ENCODE data around the gene PM20D1. TPM values are rescaled to one million over a fixed set of nuclear protein-coding genes. Genes with fewer than 3 reads are reported as not detected.
"Not testable (repeated sequence)": the region's sequence is repeated elsewhere in the genome, so short reads cannot be mapped to it uniquely, and the experiment has no call there.

The PM20D1 gene, protein sequence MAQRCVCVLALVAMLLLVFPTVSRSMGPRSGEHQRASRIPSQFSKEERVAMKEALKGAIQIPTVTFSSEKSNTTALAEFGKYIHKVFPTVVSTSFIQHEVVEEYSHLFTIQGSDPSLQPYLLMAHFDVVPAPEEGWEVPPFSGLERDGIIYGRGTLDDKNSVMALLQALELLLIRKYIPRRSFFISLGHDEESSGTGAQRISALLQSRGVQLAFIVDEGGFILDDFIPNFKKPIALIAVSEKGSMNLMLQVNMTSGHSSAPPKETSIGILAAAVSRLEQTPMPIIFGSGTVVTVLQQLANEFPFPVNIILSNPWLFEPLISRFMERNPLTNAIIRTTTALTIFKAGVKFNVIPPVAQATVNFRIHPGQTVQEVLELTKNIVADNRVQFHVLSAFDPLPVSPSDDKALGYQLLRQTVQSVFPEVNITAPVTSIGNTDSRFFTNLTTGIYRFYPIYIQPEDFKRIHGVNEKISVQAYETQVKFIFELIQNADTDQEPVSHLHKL
- not detected for polyA plus RNA-seq (ENCODE audit: insufficient read length)

DNA sequence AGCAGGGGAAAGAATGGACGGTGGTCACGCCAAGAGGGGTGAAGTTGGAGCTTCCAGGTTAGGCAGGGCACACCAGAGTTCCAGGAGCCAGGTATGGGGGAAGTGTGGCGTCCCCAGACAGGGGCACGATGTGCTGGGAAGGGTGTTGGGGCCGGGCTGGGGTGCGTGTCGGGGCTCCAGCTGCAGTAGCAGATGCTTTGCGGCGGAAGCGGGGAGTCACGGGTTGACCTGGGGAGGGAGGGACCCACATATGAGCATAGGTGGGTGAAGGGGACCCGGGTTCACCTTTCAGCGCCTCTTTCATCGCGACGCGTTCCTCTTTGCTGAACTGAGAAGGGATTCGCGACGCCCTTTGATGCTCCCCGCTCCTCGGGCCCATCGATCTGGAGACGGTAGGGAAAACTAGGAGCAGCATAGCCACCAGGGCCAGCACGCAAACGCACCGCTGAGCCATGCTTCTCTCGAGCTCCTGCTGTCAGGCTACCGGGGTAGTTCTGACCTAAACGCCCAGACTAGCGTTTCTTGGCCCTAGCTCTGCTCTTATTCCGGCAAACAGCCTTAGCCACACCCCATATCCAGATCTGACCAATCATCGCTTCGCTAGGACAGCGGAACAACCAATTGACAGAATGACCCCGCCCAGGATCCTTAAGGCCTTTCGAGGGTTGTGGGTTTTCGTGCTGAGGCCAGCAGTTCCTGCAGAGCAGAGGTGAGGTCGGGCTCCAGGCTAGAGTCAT, at the start of gene PM20D1:
PM20D1 (minus strand) TSS at position 514 of the 737 bp plus-strand sequence; CDS start at position 454, 60 bp downstream.
- DNase-seq (ENCODE audit: low read depth) = peak; percentile 83

DNA sequence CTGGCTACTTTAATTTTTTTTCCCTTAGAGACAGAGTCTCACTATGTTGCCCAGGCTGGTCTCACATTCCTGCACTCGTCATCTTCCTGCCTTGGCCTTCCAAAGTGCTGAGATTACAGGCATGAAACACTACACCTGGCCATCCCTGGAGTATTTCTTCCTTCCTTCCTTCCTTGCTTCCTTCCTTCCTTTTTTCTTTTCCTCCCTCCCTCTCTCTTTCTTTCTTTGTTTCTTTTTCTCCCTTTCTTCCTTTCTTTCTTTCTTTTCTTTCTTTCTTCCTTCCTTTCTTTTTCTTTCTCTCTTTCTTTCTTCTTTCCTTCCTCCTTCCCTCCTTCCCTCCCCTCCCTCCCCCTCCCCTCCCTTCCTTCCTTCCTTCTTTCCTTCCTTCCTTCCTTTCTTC, 46.4 kb upstream of the PM20D1 start:
- no peak for DNase-seq (ENCODE audit: low read depth)

DNA sequence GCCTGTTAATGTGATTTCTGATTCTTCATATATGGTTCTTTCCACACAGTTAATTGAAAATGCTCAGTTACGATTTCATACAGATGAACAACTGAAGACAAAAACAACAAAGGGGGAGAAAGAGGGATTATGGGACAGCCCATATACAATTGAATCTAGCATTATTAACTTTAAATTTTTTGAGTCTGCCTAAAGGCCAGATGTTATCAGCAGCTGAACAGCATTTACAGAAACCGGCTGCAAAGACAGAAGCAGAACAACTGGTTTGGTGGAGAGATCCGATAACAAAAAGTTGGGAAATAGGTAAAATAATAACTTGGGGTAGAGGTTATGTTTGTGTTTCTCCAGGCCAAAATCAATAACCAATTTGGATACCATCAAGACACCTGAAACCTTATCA, 44.2 kb upstream of the PM20D1 start:
- not testable (repeated sequence) for DNase-seq (ENCODE audit: low read depth)

- DNase-seq (ENCODE audit: low read depth) = not testable (repeated sequence)
These were observed 42.2 kb upstream of the PM20D1 start for GRCh38 chr1:205892175-205892574.

GRCh38 chr1:205891481-205891880, 41.5 kb upstream of the PM20D1 start:
- not testable (repeated sequence) for DNase-seq (ENCODE audit: low read depth)

DNA sequence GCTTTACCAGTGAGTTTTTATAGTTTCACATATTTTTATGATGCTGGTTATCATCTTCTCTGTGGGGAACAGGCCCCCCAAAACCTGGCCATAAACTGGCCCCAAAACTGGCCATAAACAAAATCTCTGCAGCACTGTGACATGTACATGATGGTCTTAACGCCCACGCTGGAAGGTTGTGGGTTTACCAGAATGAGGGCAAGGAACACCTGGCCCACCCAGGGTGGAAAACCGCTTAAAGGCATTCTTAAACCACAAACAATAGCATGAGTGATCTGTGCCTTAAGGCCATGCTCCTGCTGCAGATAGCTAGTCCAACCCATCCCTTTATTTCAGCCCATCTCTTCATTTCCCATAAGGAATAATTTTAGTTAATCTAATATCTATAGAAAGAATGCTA, 40.7 kb upstream of the PM20D1 start:
- DNase-seq (ENCODE audit: low read depth) = not testable (repeated sequence)

DNA sequence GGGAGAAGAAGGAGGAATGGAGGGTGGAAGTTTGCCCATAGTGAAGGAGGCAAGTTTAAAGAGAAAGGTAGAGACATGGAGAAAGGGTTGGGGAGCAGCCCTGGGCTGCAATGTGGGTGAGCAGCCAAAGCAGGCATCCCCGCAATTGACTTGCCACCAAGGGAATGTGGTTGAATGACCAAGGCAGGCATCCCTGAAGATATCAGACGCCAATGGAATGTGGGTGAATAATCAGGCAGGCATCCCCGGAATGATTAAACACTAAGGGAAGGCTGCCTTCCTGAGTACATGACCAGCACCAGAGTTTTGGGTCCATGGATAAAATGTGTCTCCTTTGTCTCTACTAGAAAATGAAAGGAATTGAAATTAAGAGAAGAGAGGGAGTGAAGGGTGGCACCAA, 39.8 kb upstream of the PM20D1 start:
- not testable (repeated sequence) for DNase-seq (ENCODE audit: low read depth)

GRCh38 chr1:205889006-205889405, 39.1 kb upstream of the PM20D1 start:
- not testable (repeated sequence) for DNase-seq (ENCODE audit: low read depth)

- DNase-seq (ENCODE audit: low read depth) = no peak
These were observed 33.9 kb upstream of the PM20D1 start for GRCh38 chr1:205883792-205884191.

- no peak for DNase-seq (ENCODE audit: low read depth)
These were observed 31.0 kb upstream of the PM20D1 start for GRCh38 chr1:205880923-205881322.

DNA sequence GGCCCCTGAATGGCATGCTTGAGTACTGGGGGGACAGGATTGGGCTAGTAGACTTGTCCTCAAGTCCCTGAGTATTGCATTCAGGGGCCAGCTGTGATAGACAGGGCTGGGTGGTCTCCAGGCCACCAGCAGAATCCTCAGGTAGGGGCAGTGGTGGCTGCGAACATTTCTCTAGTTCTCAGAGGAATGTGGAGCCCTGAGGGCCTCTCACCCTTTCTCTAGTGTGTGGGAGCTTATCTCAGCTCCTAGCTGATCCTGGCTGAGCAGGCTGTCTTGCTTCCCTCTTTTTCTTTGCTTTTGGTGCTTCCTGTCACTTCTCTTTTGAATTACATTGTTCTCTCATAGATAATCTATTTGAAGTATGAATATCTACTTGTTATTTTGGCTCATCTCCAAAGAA, 30.0 kb upstream of the PM20D1 start:
- DNase-seq (ENCODE audit: low read depth) = no peak

GRCh38 chr1:205878026-205878425, 28.1 kb upstream of the PM20D1 start:
- no peak for DNase-seq (ENCODE audit: low read depth)

DNA sequence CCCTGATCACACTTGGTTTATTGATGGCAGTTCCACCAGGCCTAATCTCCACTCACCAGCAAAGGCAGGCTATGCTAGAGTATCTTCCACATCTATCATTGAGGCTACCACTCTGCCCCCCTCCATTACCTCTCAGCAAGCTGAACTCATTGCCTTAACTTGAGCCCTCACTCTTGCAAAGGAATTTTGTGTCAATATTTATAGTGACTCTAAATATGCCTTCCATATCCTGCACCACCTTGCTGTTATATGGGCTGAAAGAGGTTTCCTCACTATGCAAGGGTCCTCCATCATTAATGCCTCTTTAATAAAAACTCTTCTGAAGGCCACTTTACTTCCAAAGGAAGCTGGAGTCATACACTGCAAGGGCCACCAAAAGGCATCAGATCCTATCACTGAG, 23.2 kb upstream of the PM20D1 start:
- not testable (repeated sequence) for DNase-seq (ENCODE audit: low read depth)

GRCh38 chr1:205870236-205870635, 20.3 kb upstream of the PM20D1 start:
- DNase-seq (ENCODE audit: low read depth) = no peak

DNA sequence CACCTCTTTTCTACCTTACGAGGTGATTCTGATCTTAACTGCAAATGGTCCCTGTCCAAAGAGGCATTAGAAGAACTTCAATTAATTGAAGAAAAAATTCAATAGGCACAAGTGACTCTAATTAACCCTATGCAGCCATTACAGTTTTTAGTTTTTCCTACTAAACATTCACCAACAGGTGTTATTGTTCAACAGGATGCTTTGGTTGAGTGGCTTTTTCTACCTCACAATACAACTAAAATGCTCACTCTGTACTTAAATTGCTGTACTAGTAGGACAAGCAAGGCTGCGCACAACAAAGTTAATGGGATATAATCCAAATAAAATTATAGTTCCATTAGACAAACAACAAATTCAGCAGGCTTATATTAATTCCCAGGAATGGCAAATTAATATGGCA, 11.6 kb upstream of the PM20D1 start:
- no peak for DNase-seq (ENCODE audit: low read depth)

DNA sequence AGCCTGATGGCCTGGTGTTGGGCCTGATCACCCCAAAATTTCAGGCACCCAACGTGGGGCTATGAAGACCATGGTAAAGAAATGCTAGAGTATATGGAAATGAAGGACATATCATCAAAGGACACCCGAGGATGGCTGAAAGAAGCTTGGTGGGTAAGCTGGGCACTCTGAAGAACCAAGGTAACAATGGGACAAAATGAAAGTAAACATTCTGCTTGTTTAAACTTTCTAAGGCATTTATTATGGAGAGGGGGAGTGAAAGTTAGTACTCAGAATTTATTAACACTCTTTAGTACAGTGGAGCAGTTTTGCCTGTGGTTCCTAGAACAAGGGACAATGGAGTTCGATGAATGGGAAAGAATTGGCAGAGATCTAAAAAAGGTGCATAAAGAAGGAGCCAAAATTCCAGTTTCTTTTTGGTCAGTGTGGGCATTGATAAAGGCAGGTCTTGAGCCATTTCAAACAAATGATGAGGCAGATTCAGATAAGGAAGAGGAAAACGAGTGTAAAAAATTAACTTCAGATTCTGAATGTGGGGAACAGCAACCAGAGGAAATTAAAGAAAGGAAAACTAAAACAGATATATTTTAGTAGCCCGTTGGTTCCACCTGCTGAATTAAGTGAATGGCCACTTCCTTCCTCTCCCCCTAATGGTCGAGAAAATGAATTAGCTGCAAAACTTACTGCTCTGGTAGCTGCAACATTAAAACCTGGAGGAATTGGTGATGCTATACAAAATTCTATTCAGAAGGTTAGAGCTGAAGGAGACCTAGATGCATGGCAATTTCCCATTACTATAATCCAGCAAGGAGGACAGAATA, 8.4 kb upstream of the PM20D1 start:
- DNase-seq (ENCODE audit: low read depth) = no peak

DNA sequence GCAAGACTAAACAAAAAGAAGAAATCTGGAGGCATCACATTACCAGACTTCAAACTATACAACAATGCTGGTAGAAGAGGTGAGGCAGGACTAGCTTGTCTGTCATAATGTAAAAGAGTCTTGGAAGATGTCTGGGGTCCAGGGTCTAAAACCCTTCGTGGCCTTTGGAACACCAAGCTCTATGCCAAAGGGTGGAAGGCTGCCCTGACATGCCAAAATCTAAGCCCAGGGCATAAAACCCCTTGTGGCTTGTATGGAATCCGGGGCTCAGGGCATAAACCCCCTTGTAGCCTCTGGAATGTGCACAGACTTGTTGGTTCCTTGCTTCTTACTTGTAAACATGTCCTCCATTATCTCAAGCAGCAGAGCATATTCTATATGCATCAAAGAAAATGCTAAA, 7.6 kb upstream of the PM20D1 start:
- not testable (repeated sequence) for DNase-seq (ENCODE audit: low read depth)

GRCh38 chr1:205856433-205856832, 6.5 kb upstream of the PM20D1 start:
- no peak for DNase-seq (ENCODE audit: low read depth)

GRCh38 chr1:205852969-205853368, 3.0 kb upstream of the PM20D1 start:
- no peak for DNase-seq (ENCODE audit: low read depth)

DNA sequence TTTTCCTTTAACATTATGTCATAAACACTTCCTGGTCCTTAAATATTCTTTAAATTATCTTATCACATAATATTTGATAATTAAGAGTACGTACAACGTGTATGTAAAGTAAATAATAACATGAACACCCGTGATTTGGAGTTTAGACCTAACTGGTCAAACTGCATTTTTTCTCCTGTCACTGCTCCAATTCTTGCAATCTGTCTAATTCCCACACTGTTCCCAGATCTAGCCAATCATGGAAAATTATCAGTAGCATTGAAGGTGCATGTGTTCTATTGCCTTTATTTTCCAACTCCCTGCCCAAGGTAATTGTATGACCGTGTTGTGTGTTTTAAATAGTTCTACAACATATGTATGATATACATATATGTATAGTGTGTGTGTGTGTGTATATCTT, 2.1 kb upstream of the PM20D1 start:
- no peak for DNase-seq (ENCODE audit: low read depth)

- DNase-seq (ENCODE audit: low read depth) = no peak
These were observed 6.7 kb downstream of the PM20D1 start for GRCh38 chr1:205843036-205843859.

All from forelimb muscle (tissue), 1 donor.